ENCODE measurements around the gene SETD1B.
A peak's percentile ranks its signal among the peaks of the same experiment; 100 is the strongest.

Gene SETD1B

GRCh38 chr12:121794534-121795033, 9.2 kb upstream of the SETD1B start:
- Histone ChIP-seq H3K27me3 (replicated peaks; ENCODE audit: insufficient read depth, low read length) (no peaks in the 10 kb centered on the region), H3K4me2 (ENCODE audit: low read depth, low read length) (peak overlapping the region; percentile 79), H3K4me3 (ENCODE audit: low read length) (peak overlapping the region; percentile 44), H3K4me1 (ENCODE audit: low read length) (peaks cover 21% of the 10 kb centered on the region), H3F3A (ENCODE audit: insufficient read depth, low read length) (no peaks in the 10 kb centered on the region), H3K36me3 (replicated peaks; ENCODE audit: insufficient read depth, low read length) (no peaks in the 10 kb centered on the region), H3K79me2 (ENCODE audit: low read length) (peaks cover 25% of the 10 kb centered on the region), H4K20me1 (ENCODE audit: insufficient read depth, low read length) (no peaks in the 10 kb centered on the region), H3K9me2 (replicated peaks; ENCODE audit: insufficient read depth, low read length) (no peaks in the 10 kb centered on the region), H3K9me3 (replicated peaks; ENCODE audit: insufficient read depth, low read length) (no peaks in the 10 kb centered on the region), H3K27ac (ENCODE audit: low read length) (peak overlapping the region; percentile 40), H2AFZ (ENCODE audit: low read length) (0 out of 2 replicates have a peak overlapping the region, but pooled peaks have one; percentile 4), H3K9ac (ENCODE audit: low read length) (peak overlapping the region; percentile 40; the same call in 1 of the 2 replicates)
- TF ChIP-seq CTCF (IDR thresholded peaks at IDR 0.05; ENCODE audit: low read length) (no peak), EZH2 (optimal IDR thresholded peaks at IDR 0.05; ENCODE audit: low read depth, low read length) (no peak), EZH2phosphoT487 (IDR thresholded peaks at IDR 0.05; ENCODE audit: low read length) (no peak)
- no peak for DNase-seq

GRCh38 chr12:121795034-121795968, 8.5 kb upstream of the SETD1B start:
- no peaks in the 10 kb centered on the region for H4K20me1 ChIP-seq (ENCODE audit: insufficient read depth, low read length)
- no peaks in the 10 kb centered on the region for H3K9me3 ChIP-seq (replicated peaks; ENCODE audit: insufficient read depth, low read length)
- peak; percentile 67 for TF ChIP-seq CTCF (IDR thresholded peaks at IDR 0.05; ENCODE audit: low read length)
- TF ChIP-seq EZH2 (optimal IDR thresholded peaks at IDR 0.05; ENCODE audit: low read depth, low read length) = no peak
- H3K79me2 ChIP-seq (ENCODE audit: low read length) = peaks cover 25% of the 10 kb centered on the region
- H3K4me1 ChIP-seq (ENCODE audit: low read length) = peaks cover 15% of the 10 kb centered on the region
- no peaks in the 10 kb centered on the region for H3K9me2 ChIP-seq (replicated peaks; ENCODE audit: insufficient read depth, low read length)
- peak overlapping the region; percentile 79 for H3K4me2 ChIP-seq (ENCODE audit: low read depth, low read length)
- H3K27me3 ChIP-seq (replicated peaks; ENCODE audit: insufficient read depth, low read length) = no peaks in the 10 kb centered on the region
- H3K36me3 ChIP-seq (replicated peaks; ENCODE audit: insufficient read depth, low read length) = no peaks in the 10 kb centered on the region
- H3K9ac ChIP-seq (ENCODE audit: low read length) = peak overlapping the region; percentile 40; the same call in 1 of the 2 replicates
- peak overlapping the region; percentile 40; the same call in 1 of the 2 replicates for H3K27ac ChIP-seq (ENCODE audit: low read length)
- peak; percentile 50 for DNase-seq
- peak overlapping the region; percentile 44; the same call in 1 of the 2 replicates for H3K4me3 ChIP-seq (ENCODE audit: low read length)
- no peaks in the 10 kb centered on the region for H3F3A ChIP-seq (ENCODE audit: insufficient read depth, low read length)
- 0 out of 2 replicates have a peak overlapping the region, but pooled peaks have one; percentile 4 for H2AFZ ChIP-seq (ENCODE audit: low read length)

GRCh38 chr12:121796855-121797751, 6.7 kb upstream of the SETD1B start:
- DNase-seq = no peak
- no peak overlapping the region for H3K4me3 ChIP-seq (ENCODE audit: low read length)
- peaks cover 12% of the 10 kb centered on the region; the same call in 1 of the 2 replicates for H3K4me1 ChIP-seq (ENCODE audit: low read length)
- H3K36me3 ChIP-seq (replicated peaks; ENCODE audit: insufficient read depth, low read length) = no peaks in the 10 kb centered on the region
- H3K27me3 ChIP-seq (replicated peaks; ENCODE audit: insufficient read depth, low read length) = no peaks in the 10 kb centered on the region
- H3K9me2 ChIP-seq (replicated peaks; ENCODE audit: insufficient read depth, low read length) = no peaks in the 10 kb centered on the region
- peaks cover 5% of the 10 kb centered on the region; the same call in 1 of the 2 replicates for H3F3A ChIP-seq (ENCODE audit: insufficient read depth, low read length)
- no peak overlapping the region for H3K9ac ChIP-seq (ENCODE audit: low read length)
- peaks cover 39% of the 10 kb centered on the region for H3K79me2 ChIP-seq (ENCODE audit: low read length)
- H4K20me1 ChIP-seq (ENCODE audit: insufficient read depth, low read length) = no peaks in the 10 kb centered on the region
- no peak overlapping the region for H3K27ac ChIP-seq (ENCODE audit: low read length)
- TF ChIP-seq EZH2 (optimal IDR thresholded peaks at IDR 0.05; ENCODE audit: low read depth, low read length) (no peak), CTCF (IDR thresholded peaks at IDR 0.05; ENCODE audit: low read length) (no peak), EZH2phosphoT487 (IDR thresholded peaks at IDR 0.05; ENCODE audit: low read length) (no peak)
- no peak overlapping the region for H2AFZ ChIP-seq (ENCODE audit: low read length)
- no peak overlapping the region for H3K4me2 ChIP-seq (ENCODE audit: low read depth, low read length)
- H3K9me3 ChIP-seq (replicated peaks; ENCODE audit: insufficient read depth, low read length) = no peaks in the 10 kb centered on the region
